ENCODE data around the gene ARL15. TPM values are rescaled to one million over a fixed set of nuclear protein-coding genes. Genes with fewer than 3 reads are reported as not detected.

The ARL15 gene
- total RNA-seq, 1 donor from 2014 or later, result 30.8 TPM

GRCh38 chr5:54160329-54160728 is 150.0 kb downstream of the ARL15 start:
- H3K4me3 ChIP-seq, result no peak overlapping the region
- DNase-seq, result no peak
- peaks cover 3% of the 10 kb centered on the region for H3K36me3 ChIP-seq
- intact Hi-C loops (cut with DNase I), result no loop called here
- no peak overlapping the region for H3K27ac ChIP-seq
- H3K9me3 ChIP-seq, result no peaks in the 10 kb centered on the region
- H3K27me3 ChIP-seq (ENCODE audit: low read depth), result no peaks in the 10 kb centered on the region
- no peaks in the 10 kb centered on the region for H3K4me1 ChIP-seq
- no peak for TF ChIP-seq CTCF (IDR thresholded peaks at IDR 0.05)
- ATAC-seq, result no peak

GRCh38 chr5:54159893-54160195 is 150.5 kb downstream of the ARL15 start:
- ATAC-seq (no peak), DNase-seq (no peak)
- H3K9me3 ChIP-seq, result no peaks in the 10 kb centered on the region
- H3K4me1 ChIP-seq, result no peaks in the 10 kb centered on the region
- TF ChIP-seq CTCF (IDR thresholded peaks at IDR 0.05), result no peak
- no peak overlapping the region for H3K4me3 ChIP-seq
- H3K27me3 ChIP-seq (ENCODE audit: low read depth), result no peaks in the 10 kb centered on the region
- H3K27ac ChIP-seq, result no peak overlapping the region
- intact Hi-C loops (cut with DNase I), result no loop called here
- H3K36me3 ChIP-seq, result peaks cover 3% of the 10 kb centered on the region

DNA sequence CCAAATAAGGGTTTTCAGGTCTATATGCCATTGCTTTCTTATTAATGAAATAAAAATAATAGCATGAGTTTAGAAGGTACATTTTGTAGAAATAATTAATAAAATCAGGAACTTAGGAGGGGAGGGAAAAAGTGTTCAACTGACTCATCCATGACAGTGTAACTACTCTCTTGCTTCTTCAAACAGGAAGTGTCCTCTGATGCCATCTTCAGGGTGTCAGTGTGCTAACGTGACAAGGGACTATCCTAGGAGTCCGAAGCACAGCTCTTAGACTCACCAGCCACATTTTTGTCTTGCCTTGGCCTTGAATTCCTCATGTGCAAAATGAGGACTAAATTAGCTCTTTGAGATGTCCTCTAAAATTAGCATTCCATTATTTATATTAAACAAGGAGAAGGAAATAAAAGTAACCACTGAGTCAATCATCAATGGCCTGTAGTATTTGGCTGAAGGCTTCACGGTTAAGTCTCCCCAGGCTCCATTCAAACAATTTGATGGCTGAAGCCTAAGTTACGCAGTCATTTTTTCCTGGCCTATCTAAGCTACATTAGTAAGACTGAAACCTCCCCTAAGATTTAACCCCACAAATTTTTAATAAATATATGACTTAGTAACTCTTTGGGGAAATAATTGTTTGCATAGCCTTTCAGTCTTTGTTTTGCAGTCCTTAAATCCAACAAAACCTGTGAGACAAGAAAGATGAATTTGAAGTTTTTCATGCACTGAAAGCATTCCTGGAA is 151.1 kb downstream of the ARL15 start:
- Histone ChIP-seq H3K36me3 (peaks cover 3% of the 10 kb centered on the region), H3K4me3 (no peak overlapping the region), H3K9me3 (no peaks in the 10 kb centered on the region), H3K27me3 (ENCODE audit: low read depth) (no peaks in the 10 kb centered on the region), H3K27ac (no peak overlapping the region), H3K4me1 (no peaks in the 10 kb centered on the region)
- TF ChIP-seq CTCF (IDR thresholded peaks at IDR 0.05), result no peak
- intact Hi-C loops (cut with DNase I), result no loop called here
- ATAC-seq (peak in 1 of 2 donors; percentile 65), DNase-seq (no peak)

DNA sequence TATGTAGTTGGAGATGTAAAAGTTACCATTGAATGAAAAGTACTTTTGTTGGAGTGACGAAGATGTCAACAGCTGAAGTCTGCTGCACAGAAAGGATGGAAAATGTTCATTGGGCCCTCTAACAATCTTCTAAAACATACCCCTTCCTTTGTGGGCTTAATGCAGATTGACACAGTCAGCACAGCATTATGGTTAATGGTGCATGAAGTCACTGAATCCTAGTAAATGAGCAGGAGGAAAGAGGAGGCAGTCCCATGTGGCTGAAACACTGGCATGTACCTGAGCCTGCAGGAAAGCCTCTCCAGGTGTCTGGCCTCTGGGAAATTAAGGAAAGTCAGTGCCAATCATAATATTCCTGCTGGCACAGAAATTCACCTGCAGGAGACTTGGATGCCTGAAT is 153.8 kb downstream of the ARL15 start:
- TF ChIP-seq CTCF (IDR thresholded peaks at IDR 0.05), result no peak
- Histone ChIP-seq H3K4me1 (no peaks in the 10 kb centered on the region), H3K9me3 (no peaks in the 10 kb centered on the region), H3K27ac (no peak overlapping the region), H3K36me3 (peaks cover 3% of the 10 kb centered on the region), H3K4me3 (no peak overlapping the region), H3K27me3 (ENCODE audit: low read depth) (no peaks in the 10 kb centered on the region)
- ATAC-seq (no peak), DNase-seq (no peak)
- intact Hi-C loops (cut with DNase I), result no loop called here

- no peak for DNase-seq
- no peak for ATAC-seq
- Histone ChIP-seq H3K4me3 (no peak overlapping the region), H3K36me3 (no peaks in the 10 kb centered on the region), H3K4me1 (no peaks in the 10 kb centered on the region), H3K27me3 (ENCODE audit: low read depth) (no peaks in the 10 kb centered on the region), H3K9me3 (no peaks in the 10 kb centered on the region), H3K27ac (no peak overlapping the region)
- TF ChIP-seq CTCF (IDR thresholded peaks at IDR 0.05), result no peak
- intact Hi-C loops (cut with DNase I), result no loop called here
These were observed 159.5 kb downstream of the ARL15 start for GRCh38 chr5:54150841-54151240.
